Breast epithelium (tissue), 3 donors: Measurements from ENCODE around the gene CLIC3.

ENCODE experiments used
- CTCF ChIP-seq, 3 donors: fragments of 450-650 bp; IDR thresholded peaks; one replicate each; pipeline ENCODE4 v1.5.1; 2016 to 2017; ENCODE audit warnings: antibody characterized with exemption in 3 of 3, mild to moderate bottlenecking in 3 of 3, moderate library complexity in 3 of 3
- POLR2A ChIP-seq: fragments of 450-650 bp; IDR thresholded peaks from one replicate; pipeline ENCODE4 v1.6.1; 2016; ENCODE audit warnings: antibody characterized with exemption, mild to moderate bottlenecking, moderate library complexity
- POLR2AphosphoS5 ChIP-seq, 3 donors: sonication (generic); formaldehyde crosslinking; IDR thresholded peaks; one replicate each; pipeline ENCODE4 v1.6.1; 2017; ENCODE audit warnings: antibody characterized with exemption in 3 of 3

- TF ChIP-seq POLR2AphosphoS5 (IDR thresholded peaks at IDR 0.05) (no peak), POLR2A (no peak), CTCF (IDR thresholded peaks at IDR 0.05) (no peak)
Observed at GRCh38 chr9:136978073-136978864, 18.1 kb downstream of the CLIC3 start.
